IPS-18c (cell line): Measurements from ENCODE around the gene MTUS2.
"Not testable (repeated sequence)": the region's sequence is repeated elsewhere in the genome, so short reads cannot be mapped to it uniquely, and the experiment has no call there.

Source experiments
- H3K4me3 ChIP-seq: 2 replicates; pipeline ENCODE4 v1.7.0; 2013; ENCODE audit warnings: low read depth, mild to moderate bottlenecking, low read length, moderate library complexity; ENCODE audit not compliant: insufficient read depth
- H3K9me3 ChIP-seq: one replicate; pipeline ENCODE4 v1.6.1; 2013; ENCODE audit warnings: mild to moderate bottlenecking, low read length, moderate library complexity; ENCODE audit not compliant: control insufficient read depth, insufficient read depth

MTUS2 gene

DNA sequence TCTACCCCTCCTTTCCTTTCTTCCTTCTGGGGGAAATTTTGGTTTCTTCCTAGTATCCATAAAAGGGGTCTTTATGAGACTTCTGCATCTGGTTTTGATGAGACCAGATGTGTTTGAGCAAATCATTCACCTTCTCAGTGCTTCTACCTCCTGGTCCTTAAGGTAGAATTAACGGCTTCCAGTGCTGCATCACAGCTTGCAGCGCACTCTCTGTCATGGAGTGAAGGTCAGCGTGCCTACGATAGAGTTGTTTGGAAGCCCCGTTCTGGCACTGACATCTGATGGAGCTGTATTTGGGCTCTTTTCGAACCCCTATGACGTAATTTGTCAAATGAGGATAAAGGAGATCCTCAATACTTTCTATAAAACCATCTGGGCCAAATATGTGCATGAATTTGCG is 164.2 kb downstream of the MTUS2 start:
- Histone ChIP-seq H3K9me3 (no peaks in the 10 kb centered on the region), H3K4me3 (no peak overlapping the region)

DNA sequence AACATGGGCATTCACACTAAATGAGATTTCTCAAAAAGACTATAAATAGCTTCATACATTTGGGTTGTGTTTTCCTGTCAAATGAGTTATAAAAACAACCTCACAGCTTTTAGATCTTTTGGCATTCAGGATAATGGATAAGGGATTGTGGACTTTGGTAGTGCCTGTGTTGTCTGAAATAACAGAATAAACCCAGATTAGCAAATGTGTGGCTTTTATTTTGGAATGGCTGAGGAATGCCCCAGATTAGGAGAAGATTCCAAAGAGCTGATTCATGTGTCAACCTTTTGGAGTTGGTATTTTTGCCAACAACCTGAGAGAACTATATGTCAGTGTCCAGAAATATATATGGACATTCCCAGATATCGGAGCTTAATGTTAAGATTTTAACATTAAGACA is 164.7 kb downstream of the MTUS2 start:
- Histone ChIP-seq H3K9me3 (no peaks in the 10 kb centered on the region), H3K4me3 (no peak overlapping the region)

DNA sequence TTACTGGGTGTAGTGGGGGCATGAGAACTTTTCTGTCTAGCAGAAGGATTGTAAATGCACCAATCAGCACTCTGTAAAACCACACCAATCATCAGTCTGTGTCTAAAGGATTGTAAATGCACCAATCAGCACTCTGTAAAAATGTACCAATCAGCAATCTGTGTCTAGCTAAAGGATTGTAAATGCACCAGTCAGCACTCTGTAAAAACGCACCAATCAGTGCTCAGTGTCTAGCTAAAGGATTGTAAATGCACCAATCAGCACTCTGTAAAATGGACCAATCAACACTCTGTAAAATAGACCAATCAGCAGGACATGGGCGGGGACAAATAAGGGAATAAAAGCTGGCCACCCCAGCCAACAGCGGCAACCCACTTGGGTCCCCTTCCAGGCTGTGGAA is 170.2 kb downstream of the MTUS2 start:
- H3K4me3 ChIP-seq, H3K9me3 ChIP-seq: not testable (repeated sequence)

DNA sequence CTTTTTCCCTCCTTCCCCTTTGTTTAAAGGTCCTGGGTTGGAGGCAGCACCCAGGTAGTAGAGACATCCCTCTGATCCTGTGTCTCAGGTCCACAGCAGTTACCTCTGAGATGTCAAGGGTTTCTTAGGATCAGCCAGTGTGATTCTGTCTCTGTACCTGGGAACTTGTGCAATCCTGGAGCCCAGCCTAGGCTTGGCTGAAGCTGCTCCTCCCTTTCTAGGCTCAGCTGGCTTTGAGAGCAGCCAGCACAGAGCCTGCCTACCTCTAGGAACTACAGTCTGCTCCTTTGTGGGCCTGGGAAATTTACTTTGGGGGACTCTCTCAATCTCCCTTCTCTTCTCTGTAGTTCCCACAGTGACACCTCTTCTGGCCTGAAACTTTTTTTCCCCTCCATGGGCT is 171.6 kb downstream of the MTUS2 start:
- Histone ChIP-seq H3K9me3 (peaks cover 2% of the 10 kb centered on the region), H3K4me3 (no peak overlapping the region)

DNA sequence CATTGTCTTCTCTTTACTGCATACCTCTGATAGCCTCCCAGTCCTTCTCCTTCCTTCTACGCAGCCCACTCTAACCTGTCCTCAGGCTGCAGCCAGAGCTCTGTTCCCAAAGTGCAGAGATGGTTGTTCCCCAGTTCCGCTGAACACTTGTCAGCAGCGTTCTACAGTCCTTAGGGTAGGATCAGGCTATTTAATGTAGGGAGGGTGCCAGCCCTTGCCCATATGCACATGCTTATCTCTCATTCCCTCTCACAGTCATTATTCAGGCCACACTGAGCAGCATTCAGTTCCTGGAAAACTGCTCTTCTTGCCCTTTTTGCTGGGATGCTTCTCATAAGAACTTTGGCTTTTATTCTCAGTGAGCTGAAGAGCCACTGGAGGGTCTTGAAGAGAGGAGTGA is 180.7 kb downstream of the MTUS2 start:
- Histone ChIP-seq H3K4me3 (no peak overlapping the region), H3K9me3 (peaks cover 3% of the 10 kb centered on the region)

DNA sequence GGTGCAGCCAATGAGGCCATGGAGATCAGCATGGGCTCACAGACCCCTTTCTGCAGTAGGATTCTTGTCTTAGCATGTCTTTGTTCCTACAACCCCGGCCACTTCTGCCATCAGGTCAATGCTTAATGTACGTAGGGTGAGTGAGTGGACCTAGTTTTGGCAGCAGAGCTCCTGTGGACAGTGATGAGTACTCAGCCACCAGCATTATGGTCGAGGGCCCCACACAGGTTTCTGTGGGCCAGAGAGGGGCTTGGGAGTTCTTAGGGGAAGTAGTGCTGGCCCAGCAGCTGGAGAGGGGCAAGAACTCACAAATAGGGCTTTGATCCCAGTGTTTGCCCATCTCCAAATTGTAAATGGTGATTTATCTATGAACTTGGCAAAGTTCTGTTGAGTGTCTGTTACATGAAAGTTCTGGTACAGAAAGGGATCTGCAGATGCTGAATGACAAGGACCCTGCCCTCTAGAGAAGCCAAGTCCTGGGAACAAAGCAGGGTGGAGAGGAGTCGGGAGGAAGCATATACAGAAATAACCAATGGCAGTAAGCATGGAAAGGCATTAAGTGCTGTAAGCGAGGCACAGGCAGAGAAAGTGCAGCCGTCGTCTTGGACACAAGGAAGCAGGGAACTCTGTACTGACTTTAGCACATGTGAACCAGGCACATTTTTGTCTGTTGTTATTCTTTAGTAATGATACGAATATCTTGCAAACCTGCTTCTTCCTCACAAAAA is 185.1 kb downstream of the MTUS2 start:
- peaks cover 3% of the 10 kb centered on the region for H3K9me3 ChIP-seq
- no peak overlapping the region for H3K4me3 ChIP-seq

DNA sequence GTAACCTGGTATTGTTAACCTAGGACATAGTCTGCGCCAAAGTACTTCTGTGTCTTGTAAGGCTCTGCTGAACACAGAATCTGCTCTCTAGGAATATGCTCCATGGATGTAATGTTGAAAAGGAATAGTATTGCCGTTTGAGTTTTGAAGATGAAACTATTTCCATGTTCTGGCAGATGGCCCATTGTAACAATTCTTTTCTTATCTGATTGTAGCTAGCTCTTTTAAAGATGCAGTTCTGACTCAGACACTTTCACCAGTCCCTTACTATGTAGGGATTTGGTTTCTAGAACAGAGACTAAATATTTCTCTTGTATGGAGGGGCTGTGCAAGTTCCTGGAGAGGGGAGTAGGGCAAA is 185.6 kb downstream of the MTUS2 start:
- peaks cover under 1% of the 10 kb centered on the region for H3K9me3 ChIP-seq
- no peak overlapping the region for H3K4me3 ChIP-seq

DNA sequence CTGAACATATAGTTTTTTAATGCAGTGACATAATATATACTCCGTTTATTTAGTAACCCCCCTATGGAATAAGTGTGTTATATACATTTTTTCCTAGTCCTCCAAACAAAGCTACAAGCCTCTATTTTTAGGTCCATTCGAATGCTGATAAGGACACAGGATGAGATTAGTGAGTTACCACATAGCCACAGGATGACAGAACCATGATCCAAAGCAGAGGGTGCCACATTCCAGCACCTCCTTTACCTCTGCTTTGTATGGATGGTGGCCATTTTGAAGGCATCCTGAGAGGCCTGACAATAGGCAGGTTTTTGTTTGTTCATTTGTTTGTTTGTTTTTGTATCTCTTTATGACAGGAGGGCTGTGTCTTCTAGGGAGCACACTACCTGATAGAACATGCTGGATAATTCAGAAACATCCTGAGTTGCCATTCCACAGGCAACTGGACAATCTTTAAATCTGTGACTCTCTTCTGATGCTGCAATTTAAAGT is 186.3 kb downstream of the MTUS2 start:
- H3K4me3 ChIP-seq: no peak overlapping the region
- H3K9me3 ChIP-seq: no peaks in the 10 kb centered on the region

DNA sequence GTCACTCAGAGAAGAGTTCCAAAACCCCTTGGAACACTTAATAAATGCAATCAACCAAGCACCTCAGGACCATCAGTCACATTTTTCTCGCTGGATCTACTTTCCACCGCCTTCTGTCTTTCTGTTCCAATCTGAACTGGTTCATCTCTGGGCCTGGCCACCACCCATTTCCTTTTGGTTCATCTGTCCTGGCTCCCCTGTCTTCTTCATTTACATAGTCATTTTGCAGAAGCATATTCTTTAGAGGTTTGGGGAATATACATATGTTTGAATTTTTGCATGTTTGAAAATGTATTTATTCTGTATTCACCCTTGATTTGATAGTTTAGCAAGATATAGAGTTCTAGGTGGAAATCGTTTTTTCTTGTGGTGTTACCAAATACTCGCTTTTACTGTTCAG is 188.2 kb downstream of the MTUS2 start:
- no peaks in the 10 kb centered on the region for H3K9me3 ChIP-seq
- H3K4me3 ChIP-seq: no peak overlapping the region

DNA sequence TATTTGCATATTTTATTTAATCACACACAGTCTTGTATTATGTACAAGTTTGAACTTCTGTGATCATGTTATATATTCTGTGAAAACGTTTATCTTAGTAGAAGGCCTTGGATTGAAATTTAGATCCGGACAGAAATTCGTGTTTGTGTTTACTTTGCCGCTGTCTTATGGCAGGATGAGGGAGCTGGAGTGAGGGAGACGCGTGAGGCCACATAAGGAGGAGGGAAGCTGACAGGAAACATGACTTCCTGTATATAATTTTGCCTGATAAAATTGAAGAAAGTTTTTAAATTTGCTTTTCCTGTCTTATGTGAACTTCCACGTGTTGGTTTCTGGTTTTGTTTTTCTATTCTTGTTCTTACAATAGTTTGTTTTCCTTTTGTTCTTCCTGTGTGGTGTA is 200.2 kb downstream of the MTUS2 start:
- no peaks in the 10 kb centered on the region for H3K9me3 ChIP-seq
- no peak overlapping the region for H3K4me3 ChIP-seq

DNA sequence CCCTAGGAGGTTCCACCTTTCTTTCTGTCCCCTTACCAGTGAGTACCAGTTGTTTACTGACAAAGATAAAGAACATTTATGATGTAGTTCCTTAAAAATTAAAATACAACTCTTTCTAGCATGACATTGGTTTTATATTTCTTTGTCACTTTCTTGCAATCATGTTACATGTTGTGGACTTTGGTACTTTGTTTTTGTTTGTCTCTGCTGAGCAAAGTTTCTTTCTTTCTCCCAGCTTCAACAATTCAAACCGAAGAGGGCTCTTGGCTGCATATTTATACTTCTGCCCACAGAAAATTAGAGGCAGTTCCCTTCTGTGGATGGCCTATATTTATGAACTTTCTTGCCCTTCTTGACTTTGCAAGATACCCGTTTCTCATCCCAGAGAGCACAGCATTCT is 201.2 kb downstream of the MTUS2 start:
- H3K4me3 ChIP-seq: no peak overlapping the region
- no peaks in the 10 kb centered on the region for H3K9me3 ChIP-seq

DNA sequence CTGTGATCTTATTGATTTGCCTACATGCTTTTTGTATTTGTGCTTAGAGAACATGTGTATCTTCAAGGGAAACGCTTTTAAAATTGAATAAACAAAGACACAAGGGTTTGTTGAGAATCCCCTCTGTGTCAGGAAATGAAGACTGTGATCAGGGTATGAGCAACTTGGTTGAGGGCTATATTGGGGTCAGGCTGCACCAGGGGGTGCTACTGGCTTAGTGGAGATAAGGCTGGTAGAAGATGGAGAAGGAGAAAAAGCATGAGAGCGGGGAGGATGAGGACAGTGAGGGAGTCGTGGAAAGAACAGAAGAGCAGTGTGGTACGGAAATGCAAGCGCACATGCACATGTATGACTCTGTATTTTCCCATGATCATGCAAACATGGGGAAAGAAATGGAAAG is 201.6 kb downstream of the MTUS2 start:
- Histone ChIP-seq H3K4me3 (no peak overlapping the region), H3K9me3 (no peaks in the 10 kb centered on the region)

DNA sequence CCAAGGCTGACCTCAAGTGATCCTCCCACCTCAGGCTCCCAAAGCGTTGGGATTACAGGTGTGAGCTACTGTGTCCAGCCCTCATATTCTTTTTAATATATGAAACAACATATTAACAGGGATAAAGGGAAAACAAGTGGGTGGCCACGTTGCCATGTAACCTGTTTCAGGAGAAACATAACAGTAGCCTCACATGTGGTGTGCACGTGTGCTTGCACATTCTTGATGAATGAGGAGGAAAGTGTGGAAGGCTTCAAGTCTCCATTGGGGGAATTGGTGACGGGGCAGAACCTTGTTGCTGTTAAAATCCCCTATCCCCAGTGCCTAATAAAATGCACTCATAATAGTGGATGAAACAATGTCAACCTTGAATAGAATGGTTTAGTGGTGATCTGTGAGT is 202.3 kb downstream of the MTUS2 start:
- Histone ChIP-seq H3K9me3 (no peaks in the 10 kb centered on the region), H3K4me3 (no peak overlapping the region)

DNA sequence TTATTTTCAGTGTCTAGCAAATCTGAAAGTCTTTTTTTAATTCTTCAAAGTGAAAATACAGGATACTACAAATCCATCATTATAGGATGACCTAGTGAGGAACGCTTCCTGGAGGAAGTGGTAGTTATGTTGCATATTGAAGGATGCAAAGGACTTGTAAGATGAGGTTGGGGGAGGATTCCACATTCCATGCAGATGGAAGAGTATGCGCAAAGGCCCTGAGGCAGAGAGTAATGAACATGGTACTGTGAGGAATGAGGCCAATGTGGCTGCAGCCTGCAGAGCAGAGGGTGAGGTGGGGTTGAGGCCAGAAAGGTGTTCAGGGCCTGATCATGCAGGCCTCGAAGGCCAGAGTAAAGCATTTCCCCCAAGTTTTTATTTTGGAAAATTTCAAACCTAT is 202.8 kb downstream of the MTUS2 start:
- H3K4me3 ChIP-seq: no peak overlapping the region
- H3K9me3 ChIP-seq: no peaks in the 10 kb centered on the region

DNA sequence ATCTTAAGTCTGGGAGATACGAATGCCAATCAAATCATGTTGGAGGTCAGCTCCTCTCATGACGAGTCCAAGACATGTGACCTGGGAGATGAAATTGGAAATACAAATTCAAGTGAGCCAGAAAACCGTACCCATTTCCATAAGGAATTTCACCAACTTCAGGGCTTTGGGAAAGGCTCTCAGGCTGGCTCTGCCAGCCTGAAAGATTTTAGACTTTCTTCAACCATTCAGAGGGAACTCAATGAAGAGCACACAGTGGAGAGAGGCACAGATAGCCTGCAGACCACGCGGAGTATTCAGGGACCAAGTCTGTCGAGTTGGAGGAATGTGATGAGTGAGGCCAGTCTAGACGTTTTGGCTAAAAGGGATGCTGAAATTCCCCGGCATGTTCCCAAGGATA is 204.6 kb downstream of the MTUS2 start:
- no peaks in the 10 kb centered on the region for H3K9me3 ChIP-seq
- no peak overlapping the region for H3K4me3 ChIP-seq

DNA sequence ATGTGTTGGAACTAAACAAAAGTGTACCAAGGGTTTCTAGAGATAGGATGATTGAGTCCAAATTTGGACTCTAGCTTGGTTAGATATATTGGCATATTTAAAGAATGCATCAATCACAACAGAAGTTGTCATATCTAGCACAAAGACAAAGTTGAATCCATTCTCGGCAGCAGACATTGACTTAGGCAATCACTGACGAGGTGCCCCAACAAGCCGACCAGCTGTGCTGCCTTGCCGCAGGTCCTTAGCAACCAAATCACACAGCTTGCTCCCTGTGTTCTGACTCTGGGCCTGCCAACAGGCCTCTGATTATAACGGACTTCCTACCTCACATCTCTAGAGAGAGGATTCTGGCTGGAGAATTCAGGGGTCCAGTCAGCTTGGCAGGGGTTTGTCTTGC is 208.7 kb downstream of the MTUS2 start:
- Histone ChIP-seq H3K4me3 (no peak overlapping the region), H3K9me3 (no peaks in the 10 kb centered on the region)

DNA sequence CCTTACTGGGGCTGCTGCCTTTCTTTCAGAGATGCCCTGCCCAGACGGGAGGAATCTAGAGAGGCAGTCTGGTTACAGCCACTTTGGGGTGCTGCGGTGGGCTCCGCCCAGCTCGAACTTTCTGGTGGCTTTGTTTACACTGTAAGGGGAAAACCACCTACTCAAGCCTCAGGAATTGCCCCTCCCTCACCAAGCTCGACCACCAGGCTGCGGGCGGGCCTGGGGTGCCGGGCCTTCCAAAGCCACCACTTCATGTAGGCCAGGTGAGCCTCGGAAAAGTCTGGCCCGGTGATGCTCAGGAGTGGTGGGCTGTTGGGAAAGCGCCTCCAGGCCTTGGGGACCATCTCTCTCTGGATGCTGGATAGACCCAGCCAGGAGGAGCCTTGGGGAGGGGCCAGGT is 218.6 kb downstream of the MTUS2 start:
- H3K9me3 ChIP-seq: no peaks in the 10 kb centered on the region
- H3K4me3 ChIP-seq: no peak overlapping the region

DNA sequence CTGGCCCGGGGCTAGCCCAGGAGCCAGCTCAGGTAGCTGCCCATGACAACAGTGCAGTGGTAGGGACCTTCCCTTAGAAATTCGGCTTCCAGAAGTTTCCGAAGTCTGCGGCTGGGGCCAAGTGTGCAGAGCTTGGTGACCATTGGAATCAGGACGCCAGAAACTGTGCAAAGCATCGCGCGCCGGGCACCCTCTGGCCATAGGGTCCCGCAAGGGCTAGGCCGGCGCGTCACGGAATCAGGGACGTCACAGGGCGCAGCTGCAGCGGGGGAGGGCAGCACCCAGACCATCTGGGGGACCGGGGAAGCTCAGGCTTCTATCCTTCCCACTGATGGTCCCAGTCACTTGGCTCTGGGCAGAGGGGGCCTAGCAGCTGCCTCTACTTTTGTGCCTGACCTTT is 219.1 kb downstream of the MTUS2 start:
- H3K4me3 ChIP-seq: no peak overlapping the region
- H3K9me3 ChIP-seq: no peaks in the 10 kb centered on the region

DNA sequence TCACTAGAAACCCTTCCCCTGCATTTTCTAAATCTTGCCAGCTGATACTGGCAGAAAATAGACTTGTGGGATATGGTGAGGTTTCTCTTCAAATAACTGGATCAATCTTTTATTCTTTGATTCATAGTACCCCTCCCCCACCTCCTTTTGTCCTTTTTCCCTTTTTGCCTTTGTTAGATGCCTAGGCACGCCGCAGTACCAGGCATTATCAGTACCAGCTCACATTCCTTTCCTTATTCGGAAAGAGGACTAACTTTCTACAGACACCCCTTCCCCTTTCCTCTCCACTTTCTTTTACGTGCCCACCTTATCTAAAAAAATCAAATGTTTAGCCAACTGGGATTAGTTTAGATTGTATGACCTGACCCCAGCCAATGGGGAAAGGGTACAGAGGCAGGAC is 226.4 kb downstream of the MTUS2 start:
- Histone ChIP-seq H3K4me3 (no peak overlapping the region), H3K9me3 (no peaks in the 10 kb centered on the region)
